B cell (primary cell): ENCODE results near the gene SMARCD1.
"Not testable (repeated sequence)": the region's sequence is repeated elsewhere in the genome, so short reads cannot be mapped to it uniquely, and the experiment has no call there.

Source experiments
- EZH2 ChIP-seq: IDR thresholded peaks from 2 replicates; pipeline ENCODE4 v1.6.1; 2012; ENCODE audit warnings: borderline replicate concordance, low read depth, mild to moderate bottlenecking, moderate library complexity, low read length; ENCODE audit not compliant: insufficient read depth, poor library complexity, severe bottlenecking
- TF ChIP-seq, protein P1 (sequence below): fragments of 200-600 bp; IDR thresholded peaks from one replicate; pipeline ENCODE4 v1.8.0; 2022; ENCODE audit warnings: antibody characterized with exemption, mild to moderate bottlenecking

DNA sequence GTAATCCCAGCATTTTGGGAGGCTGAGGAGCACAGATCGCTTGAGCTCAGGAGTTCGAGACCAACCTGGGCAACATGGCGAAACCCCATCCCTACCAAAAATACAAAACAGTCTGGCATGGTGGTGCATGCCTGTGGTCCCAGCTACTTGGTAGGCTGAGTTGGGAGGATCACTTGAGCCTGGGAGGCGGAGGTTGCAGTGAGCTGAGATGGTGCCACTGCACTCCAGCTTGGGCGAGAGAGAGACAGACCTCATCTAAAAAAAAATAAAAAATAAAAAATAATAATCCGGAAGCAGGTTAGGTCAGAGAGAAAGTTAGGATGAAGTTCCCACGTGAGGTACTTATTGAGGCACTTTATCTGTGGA lies 750 bp upstream of the SMARCD1 start:
- TF ChIP-seq EZH2 = not testable (repeated sequence)
- TF ChIP-seq, protein P1, sequence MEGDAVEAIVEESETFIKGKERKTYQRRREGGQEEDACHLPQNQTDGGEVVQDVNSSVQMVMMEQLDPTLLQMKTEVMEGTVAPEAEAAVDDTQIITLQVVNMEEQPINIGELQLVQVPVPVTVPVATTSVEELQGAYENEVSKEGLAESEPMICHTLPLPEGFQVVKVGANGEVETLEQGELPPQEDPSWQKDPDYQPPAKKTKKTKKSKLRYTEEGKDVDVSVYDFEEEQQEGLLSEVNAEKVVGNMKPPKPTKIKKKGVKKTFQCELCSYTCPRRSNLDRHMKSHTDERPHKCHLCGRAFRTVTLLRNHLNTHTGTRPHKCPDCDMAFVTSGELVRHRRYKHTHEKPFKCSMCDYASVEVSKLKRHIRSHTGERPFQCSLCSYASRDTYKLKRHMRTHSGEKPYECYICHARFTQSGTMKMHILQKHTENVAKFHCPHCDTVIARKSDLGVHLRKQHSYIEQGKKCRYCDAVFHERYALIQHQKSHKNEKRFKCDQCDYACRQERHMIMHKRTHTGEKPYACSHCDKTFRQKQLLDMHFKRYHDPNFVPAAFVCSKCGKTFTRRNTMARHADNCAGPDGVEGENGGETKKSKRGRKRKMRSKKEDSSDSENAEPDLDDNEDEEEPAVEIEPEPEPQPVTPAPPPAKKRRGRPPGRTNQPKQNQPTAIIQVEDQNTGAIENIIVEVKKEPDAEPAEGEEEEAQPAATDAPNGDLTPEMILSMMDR = not testable (repeated sequence)
